Activated naive CD8-positive, alpha-beta T cell treated with anti-CD3 and anti-CD28 coated beads, Interleukin-2, amount 50 U/mL, for 24 hours (primary cell): ENCODE results near the gene PGA4.
"Not testable (repeated sequence)": the region's sequence is repeated elsewhere in the genome, so short reads cannot be mapped to it uniquely, and the experiment has no call there.

ENCODE experiments used
- ATAC-seq: fragments of 150-1000 bp; cut with Tn5 transposase; one replicate; pipeline ENCODE4 v1.10.0; 2021
- DNase-seq: peaks from one replicate; pipeline ENCODE4 v3.0.0; 2021
- H3K27ac Mint-ChIP-seq: one replicate; pipeline ENCODE4 v1.8.0; 2021; ENCODE audit warnings: mild to moderate bottlenecking, mixed read lengths
- H3K27me3 Mint-ChIP-seq: one replicate; pipeline ENCODE4 v1.8.0; 2021; ENCODE audit warnings: mixed read lengths
- H3K36me3 Mint-ChIP-seq: one replicate; pipeline ENCODE4 v1.8.0; 2021; ENCODE audit warnings: low read depth, mixed read lengths
- H3K4me1 Mint-ChIP-seq: one replicate; pipeline ENCODE4 v1.8.0; 2021; ENCODE audit warnings: mixed read lengths
- H3K4me3 Mint-ChIP-seq: one replicate; pipeline ENCODE4 v1.8.0; 2021; ENCODE audit warnings: mild to moderate bottlenecking, moderate library complexity, mixed read lengths
- H3K9me3 Mint-ChIP-seq: one replicate; pipeline ENCODE4 v1.8.0; 2021; ENCODE audit warnings: mixed read lengths

PGA4 gene

GRCh38 chr11:61219016-61219415 is 3.1 kb upstream of the PGA4 start:
- not testable (repeated sequence) for H3K36me3 Mint-ChIP-seq, DNase-seq

GRCh38 chr11:61222692-61223091 is 545 bp downstream of the PGA4 start:
- not testable (repeated sequence) for ATAC-seq, H3K4me3 Mint-ChIP-seq, H3K4me1 Mint-ChIP-seq, H3K27ac Mint-ChIP-seq, H3K36me3 Mint-ChIP-seq, DNase-seq, H3K9me3 Mint-ChIP-seq, H3K27me3 Mint-ChIP-seq

More at GRCh38 chr11:61219016-61219415, 3.1 kb upstream of the PGA4 start:
- not testable (repeated sequence) for H3K27ac Mint-ChIP-seq, H3K4me3 Mint-ChIP-seq, H3K9me3 Mint-ChIP-seq, H3K27me3 Mint-ChIP-seq, ATAC-seq, H3K4me1 Mint-ChIP-seq

GRCh38 chr11:61226457-61227137 is 4.5 kb downstream of the PGA4 start:
- H3K27me3 Mint-ChIP-seq, H3K27ac Mint-ChIP-seq, H3K9me3 Mint-ChIP-seq, H3K4me3 Mint-ChIP-seq, H3K4me1 Mint-ChIP-seq, DNase-seq, ATAC-seq, H3K36me3 Mint-ChIP-seq: not testable (repeated sequence)

- H3K36me3 Mint-ChIP-seq, H3K27ac Mint-ChIP-seq, ATAC-seq, H3K9me3 Mint-ChIP-seq, DNase-seq, H3K4me3 Mint-ChIP-seq, H3K4me1 Mint-ChIP-seq, H3K27me3 Mint-ChIP-seq: not testable (repeated sequence)
These were observed 7.3 kb downstream of the PGA4 start for GRCh38 chr11:61229458-61229857.

GRCh38 chr11:61231033-61231432 is 8.9 kb downstream of the PGA4 start:
- H3K4me1 Mint-ChIP-seq, H3K36me3 Mint-ChIP-seq, H3K27me3 Mint-ChIP-seq, DNase-seq, H3K27ac Mint-ChIP-seq, ATAC-seq, H3K9me3 Mint-ChIP-seq, H3K4me3 Mint-ChIP-seq: not testable (repeated sequence)

- H3K9me3 Mint-ChIP-seq, H3K36me3 Mint-ChIP-seq, H3K27ac Mint-ChIP-seq, H3K27me3 Mint-ChIP-seq, DNase-seq, ATAC-seq, H3K4me3 Mint-ChIP-seq, H3K4me1 Mint-ChIP-seq: not testable (repeated sequence)
These were observed 9.4 kb downstream of the PGA4 start for GRCh38 chr11:61231585-61231984.

GRCh38 chr11:61232548-61233145 is 10.5 kb downstream of the PGA4 start:
- H3K27ac Mint-ChIP-seq, H3K27me3 Mint-ChIP-seq, H3K9me3 Mint-ChIP-seq, H3K4me3 Mint-ChIP-seq, H3K4me1 Mint-ChIP-seq, H3K36me3 Mint-ChIP-seq, DNase-seq, ATAC-seq: not testable (repeated sequence)

- not testable (repeated sequence) for H3K4me3 Mint-ChIP-seq, H3K27me3 Mint-ChIP-seq
These were observed 15.0 kb downstream of the PGA4 start for GRCh38 chr11:61237130-61237529.

GRCh38 chr11:61240288-61240687 is 18.1 kb downstream of the PGA4 start:
- not testable (repeated sequence) for H3K9me3 Mint-ChIP-seq, ATAC-seq, H3K36me3 Mint-ChIP-seq, H3K27me3 Mint-ChIP-seq, H3K4me1 Mint-ChIP-seq, DNase-seq, H3K4me3 Mint-ChIP-seq, H3K27ac Mint-ChIP-seq

More at GRCh38 chr11:61237130-61237529, 15.0 kb downstream of the PGA4 start:
- not testable (repeated sequence) for DNase-seq, H3K36me3 Mint-ChIP-seq, ATAC-seq, H3K9me3 Mint-ChIP-seq, H3K27ac Mint-ChIP-seq, H3K4me1 Mint-ChIP-seq

- not testable (repeated sequence) for H3K4me3 Mint-ChIP-seq
These were observed 18.7 kb downstream of the PGA4 start, which contains the start of gene PGA5 for GRCh38 chr11:61240875-61241274. PGA5 (plus strand) TSS chr11:61241175; CDS start chr11:61241227, 52 bp downstream.

GRCh38 chr11:61241526-61241925 is 19.4 kb downstream of the PGA4 start:
- H3K27ac Mint-ChIP-seq, H3K9me3 Mint-ChIP-seq, DNase-seq, H3K27me3 Mint-ChIP-seq, H3K4me3 Mint-ChIP-seq, H3K4me1 Mint-ChIP-seq, ATAC-seq, H3K36me3 Mint-ChIP-seq: not testable (repeated sequence)

More at GRCh38 chr11:61240875-61241274, 18.7 kb downstream of the PGA4 start, which contains the start of gene PGA5:
- ATAC-seq, DNase-seq, H3K27ac Mint-ChIP-seq, H3K9me3 Mint-ChIP-seq, H3K27me3 Mint-ChIP-seq, H3K4me1 Mint-ChIP-seq, H3K36me3 Mint-ChIP-seq: not testable (repeated sequence)

- H3K27me3 Mint-ChIP-seq, H3K4me3 Mint-ChIP-seq, H3K27ac Mint-ChIP-seq: not testable (repeated sequence)
These were observed 23.3 kb downstream of the PGA4 start for GRCh38 chr11:61245284-61245964.

GRCh38 chr11:61248071-61248470 is 25.9 kb downstream of the PGA4 start:
- H3K4me1 Mint-ChIP-seq: not testable (repeated sequence)

More at GRCh38 chr11:61245284-61245964, 23.3 kb downstream of the PGA4 start:
- H3K9me3 Mint-ChIP-seq, H3K4me1 Mint-ChIP-seq, H3K36me3 Mint-ChIP-seq, ATAC-seq, DNase-seq: not testable (repeated sequence)

GRCh38 chr11:61249201-61249600 is 27.1 kb downstream of the PGA4 start:
- H3K4me3 Mint-ChIP-seq, H3K9me3 Mint-ChIP-seq, ATAC-seq, H3K27me3 Mint-ChIP-seq, H3K36me3 Mint-ChIP-seq, H3K27ac Mint-ChIP-seq, DNase-seq, H3K4me1 Mint-ChIP-seq: not testable (repeated sequence)

More at GRCh38 chr11:61248071-61248470, 25.9 kb downstream of the PGA4 start:
- not testable (repeated sequence) for ATAC-seq, H3K9me3 Mint-ChIP-seq, DNase-seq, H3K27me3 Mint-ChIP-seq, H3K27ac Mint-ChIP-seq, H3K4me3 Mint-ChIP-seq, H3K36me3 Mint-ChIP-seq
